Duodenal mucosa (tissue), 2 donors: ENCODE measurements around the gene PTPRA.

ENCODE experiments used
- H3K27ac ChIP-seq: one replicate; pipeline ENCODE4 v1.7.0; 2013; ENCODE audit warnings: low read depth, low read length
- H3K27me3 ChIP-seq, 2 donors: one replicate each; pipeline ENCODE4 v1.7.0; 2013; ENCODE audit warnings: low read length in 2 of 2, control low read depth in 1 of 2; ENCODE audit not compliant: insufficient read depth in 2 of 2, control insufficient read depth in 1 of 2
- H3K36me3 ChIP-seq, 2 donors: one replicate each; pipeline ENCODE4 v1.7.0; 2013; ENCODE audit warnings: low read length in 2 of 2, control low read depth in 1 of 2; ENCODE audit not compliant: insufficient read depth in 2 of 2, control insufficient read depth in 1 of 2
- H3K4me1 ChIP-seq, 2 donors: one replicate each; pipeline ENCODE4 v1.7.0; 2013; ENCODE audit warnings: low read length in 2 of 2, control low read depth in 1 of 2; ENCODE audit not compliant: insufficient read depth in 2 of 2, control insufficient read depth in 1 of 2
- H3K4me3 ChIP-seq, 2 donors: one replicate each; pipeline ENCODE4 v1.7.0; 2013; ENCODE audit warnings: low read length in 2 of 2, low read depth in 1 of 2
- H3K9ac ChIP-seq, 2 donors: one replicate each; pipeline ENCODE4 v1.7.0; 2013; ENCODE audit warnings: low read length in 2 of 2, low read depth in 1 of 2
- H3K9me3 ChIP-seq, 2 donors: one replicate each; pipeline ENCODE4 v1.7.0; 2013; ENCODE audit warnings: low read length in 2 of 2, control low read depth in 1 of 2; ENCODE audit not compliant: control insufficient read depth in 1 of 2

PTPRA gene

DNA sequence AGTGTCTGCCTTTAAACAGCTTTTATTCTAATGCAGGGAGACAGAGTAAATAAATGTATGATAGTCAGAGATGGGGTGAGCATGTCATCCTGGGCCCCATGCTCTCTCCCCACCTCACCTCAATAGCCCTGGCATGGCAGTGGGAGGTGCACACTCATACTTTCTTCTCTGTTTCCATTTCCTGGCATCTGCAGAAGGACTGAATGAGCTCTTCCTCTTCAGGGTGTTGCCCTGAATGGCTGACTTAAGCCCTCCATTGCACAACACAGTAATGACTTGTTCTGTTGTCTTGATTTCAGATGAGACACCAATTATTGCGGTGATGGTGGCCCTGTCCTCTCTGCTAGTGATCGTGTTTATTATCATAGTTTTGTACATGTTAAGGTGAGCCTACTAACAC, 113.2 kb downstream of the PTPRA start:
- H3K4me1 ChIP-seq = peaks cover 0 to 6% of the 10 kb centered on the region in 2 donors
- H3K36me3 ChIP-seq = peaks cover 37 to 51% of the 10 kb centered on the region in 2 donors
- H3K9me3 ChIP-seq = no peaks in the 10 kb centered on the region
- H3K4me3 ChIP-seq = no peak overlapping the region
- no peak overlapping the region for H3K9ac ChIP-seq
- H3K27me3 ChIP-seq = no peaks in the 10 kb centered on the region
- no peak overlapping the region for H3K27ac ChIP-seq

DNA sequence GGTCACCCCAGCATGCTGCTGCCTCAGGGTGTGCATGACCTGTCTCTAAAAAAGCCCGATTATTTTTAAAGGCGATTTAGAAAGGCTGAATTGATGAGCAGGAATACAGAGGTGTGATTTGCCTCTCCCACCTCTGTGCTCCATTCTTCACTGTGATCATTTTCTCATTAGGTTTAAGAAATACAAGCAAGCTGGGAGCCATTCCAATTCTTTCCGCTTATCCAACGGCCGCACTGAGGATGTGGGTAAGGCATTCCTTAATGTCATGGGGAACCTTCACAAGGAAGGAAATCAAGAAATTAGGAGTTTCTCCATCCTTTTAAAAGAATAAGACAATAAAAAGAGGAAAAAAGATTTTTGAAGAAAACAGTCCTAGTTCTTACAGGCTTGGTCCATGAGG, 114.6 kb downstream of the PTPRA start:
- Histone ChIP-seq H3K4me1 (peaks cover 0 to 6% of the 10 kb centered on the region in 2 donors), H3K36me3 (peaks cover 43 to 64% of the 10 kb centered on the region in 2 donors)

DNA sequence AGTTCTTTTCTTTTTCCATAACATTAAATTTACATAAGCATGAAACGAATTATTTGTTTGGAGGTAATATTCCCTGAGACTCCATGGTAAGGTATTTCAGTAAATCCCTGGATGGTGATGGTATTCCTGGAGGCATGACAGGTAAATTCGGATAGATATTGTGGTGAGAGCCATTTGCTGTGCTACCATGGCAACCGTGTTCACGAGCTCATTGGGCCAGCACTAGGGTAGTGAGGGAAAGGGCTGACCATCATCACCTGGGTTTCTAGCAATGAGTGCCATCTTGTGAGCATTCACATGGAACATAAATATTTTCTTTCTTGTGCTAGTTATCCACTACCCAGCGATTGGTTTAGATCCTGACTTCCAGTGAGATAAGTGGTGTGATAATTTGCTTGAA, 118.3 kb downstream of the PTPRA start:
- Histone ChIP-seq H3K9ac (no peak overlapping the region), H3K27ac (no peak overlapping the region), H3K27me3 (no peaks in the 10 kb centered on the region), H3K36me3 (peaks cover 47 to 78% of the 10 kb centered on the region in 2 donors), H3K9me3 (no peaks in the 10 kb centered on the region), H3K4me1 (no peaks in the 10 kb centered on the region), H3K4me3 (no peak overlapping the region)

More for the DNA sequence above, 114.6 kb downstream of the PTPRA start:
- no peaks in the 10 kb centered on the region for H3K27me3 ChIP-seq
- no peak overlapping the region for H3K27ac ChIP-seq
- no peaks in the 10 kb centered on the region for H3K9me3 ChIP-seq
- no peak overlapping the region for H3K4me3 ChIP-seq
- H3K9ac ChIP-seq = no peak overlapping the region

DNA sequence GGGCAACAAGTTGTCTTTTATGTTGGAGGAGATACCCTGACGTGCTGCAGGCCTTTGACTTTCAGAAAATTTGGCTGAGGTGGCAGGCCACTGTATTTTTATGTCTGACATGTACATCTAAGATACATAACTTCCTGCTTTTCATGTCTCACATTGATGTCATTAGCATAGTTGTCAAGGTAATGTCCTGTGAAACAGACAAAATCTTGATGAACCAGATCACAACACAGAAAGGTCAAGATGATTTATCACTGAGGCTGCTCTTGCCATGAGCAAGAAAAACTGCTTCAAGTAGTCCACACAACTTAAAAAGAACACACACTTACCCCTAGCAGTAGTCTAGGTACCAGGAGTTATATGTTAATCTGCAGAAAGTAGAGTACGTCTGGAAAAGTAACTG, 120.0 kb downstream of the PTPRA start:
- Histone ChIP-seq H3K4me3 (no peak overlapping the region), H3K4me1 (no peaks in the 10 kb centered on the region), H3K9ac (no peak overlapping the region), H3K9me3 (no peaks in the 10 kb centered on the region), H3K27ac (no peak overlapping the region), H3K36me3 (peaks cover 34 to 60% of the 10 kb centered on the region in 2 donors), H3K27me3 (no peaks in the 10 kb centered on the region)

DNA sequence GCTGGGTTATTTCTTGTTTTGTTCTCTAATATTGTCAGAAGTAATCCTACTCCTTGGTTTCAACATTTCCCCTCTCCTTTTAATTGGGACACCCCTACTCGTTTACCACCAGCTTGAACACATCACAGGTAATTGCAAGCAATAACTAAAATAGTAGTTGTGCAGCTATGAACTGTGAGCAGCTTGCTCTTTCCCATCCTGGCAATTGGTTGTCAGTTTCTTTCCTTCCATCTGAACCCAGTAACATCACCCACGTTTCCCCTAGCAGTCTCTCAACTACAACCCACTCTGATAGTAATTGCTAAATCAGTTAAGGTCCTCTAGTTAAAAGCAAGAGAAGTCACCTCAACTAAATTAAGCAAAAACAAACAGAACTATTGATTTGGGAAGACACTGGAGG, 122.5 kb downstream of the PTPRA start:
- Histone ChIP-seq H3K36me3 (peaks cover 21 to 36% of the 10 kb centered on the region in 2 donors), H3K27me3 (no peaks in the 10 kb centered on the region), H3K4me3 (no peak overlapping the region), H3K27ac (no peak overlapping the region), H3K4me1 (no peaks in the 10 kb centered on the region), H3K9me3 (no peaks in the 10 kb centered on the region), H3K9ac (no peak overlapping the region)

DNA sequence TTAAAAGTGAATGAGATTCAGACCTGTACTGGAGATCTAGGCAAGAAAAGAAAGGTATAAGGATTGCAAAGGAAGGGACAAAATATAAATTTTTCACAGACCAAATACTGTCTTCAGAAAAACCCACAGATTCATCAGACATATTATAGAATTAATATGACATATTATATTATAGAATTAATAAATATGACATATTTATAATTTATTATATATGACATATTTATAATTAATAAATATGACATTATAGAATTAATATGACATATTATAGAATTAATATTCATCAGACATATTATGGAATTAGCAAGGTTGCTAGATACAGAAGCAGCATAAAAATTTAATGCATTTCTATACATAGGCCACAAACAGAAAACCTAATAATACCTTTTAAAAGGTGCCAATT, 125.4 kb downstream of the PTPRA start:
- no peaks in the 10 kb centered on the region for H3K4me1 ChIP-seq
- no peak overlapping the region for H3K4me3 ChIP-seq
- H3K36me3 ChIP-seq = peaks cover 9 to 15% of the 10 kb centered on the region in 2 donors
- H3K9ac ChIP-seq = no peak overlapping the region
- no peaks in the 10 kb centered on the region for H3K9me3 ChIP-seq
- H3K27ac ChIP-seq = no peak overlapping the region
- H3K27me3 ChIP-seq = no peaks in the 10 kb centered on the region

DNA sequence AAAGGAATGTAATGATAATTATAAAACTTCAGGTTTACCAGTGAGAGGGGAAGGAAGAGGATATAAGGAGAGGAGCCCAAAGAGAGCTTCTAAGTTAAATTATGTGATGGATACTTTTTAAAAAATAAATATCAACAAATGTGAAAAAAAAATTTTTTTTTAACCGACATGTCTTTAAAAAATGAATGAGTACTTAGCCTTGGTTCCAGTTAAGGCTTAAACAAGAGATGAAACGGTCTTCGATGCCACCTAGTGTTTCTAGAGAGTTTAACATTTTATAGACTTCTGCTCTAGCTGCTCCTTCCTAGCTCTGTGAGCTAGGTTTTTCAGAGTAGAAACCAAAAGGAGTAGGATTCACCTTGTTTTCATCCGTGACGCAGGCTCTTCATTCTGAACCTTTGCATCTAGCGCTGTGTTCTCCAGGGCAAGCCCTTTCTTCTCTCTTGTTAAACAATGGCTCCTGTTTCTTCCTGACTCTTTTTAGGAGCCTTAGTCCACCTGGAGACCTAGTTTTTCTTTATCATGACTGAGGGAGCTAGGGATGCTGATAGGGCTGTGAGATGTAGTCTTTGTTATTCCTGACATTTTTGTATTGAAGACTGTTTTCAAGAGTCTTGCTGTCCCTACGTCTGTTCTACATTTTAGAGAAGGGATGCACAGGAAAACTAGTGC, 127.7 kb downstream of the PTPRA start:
- H3K27ac ChIP-seq = no peak overlapping the region
- H3K27me3 ChIP-seq = no peaks in the 10 kb centered on the region
- H3K9me3 ChIP-seq = no peaks in the 10 kb centered on the region
- H3K9ac ChIP-seq = no peak overlapping the region
- H3K36me3 ChIP-seq = peaks cover 7 to 10% of the 10 kb centered on the region in 2 donors
- H3K4me3 ChIP-seq = no peak overlapping the region
- H3K4me1 ChIP-seq = no peaks in the 10 kb centered on the region

DNA sequence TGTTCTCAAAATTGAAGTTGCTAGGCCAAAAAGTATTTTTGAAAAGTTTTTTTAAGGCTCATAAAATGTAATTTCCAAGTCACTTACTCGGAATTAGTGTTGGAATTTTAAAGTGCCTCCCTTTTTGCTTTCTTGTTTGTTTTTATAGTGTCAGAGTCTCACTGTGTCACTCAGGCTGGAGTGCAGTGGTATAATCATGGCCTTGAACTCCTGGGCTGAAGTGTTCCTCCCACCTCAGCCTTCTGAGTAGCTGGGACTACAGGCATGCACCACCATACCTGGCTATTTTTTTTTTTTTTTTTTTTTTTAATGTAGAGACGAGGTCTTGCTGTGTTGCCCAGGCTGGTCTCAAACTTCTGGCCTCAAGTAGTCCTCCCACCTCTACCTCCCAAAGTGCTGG, 130.1 kb downstream of the PTPRA start:
- Histone ChIP-seq H3K36me3 (peaks cover 17 to 26% of the 10 kb centered on the region in 2 donors), H3K27me3 (no peaks in the 10 kb centered on the region), H3K4me1 (no peaks in the 10 kb centered on the region), H3K9ac (no peak overlapping the region), H3K4me3 (no peak overlapping the region), H3K27ac (no peak overlapping the region), H3K9me3 (no peaks in the 10 kb centered on the region)

DNA sequence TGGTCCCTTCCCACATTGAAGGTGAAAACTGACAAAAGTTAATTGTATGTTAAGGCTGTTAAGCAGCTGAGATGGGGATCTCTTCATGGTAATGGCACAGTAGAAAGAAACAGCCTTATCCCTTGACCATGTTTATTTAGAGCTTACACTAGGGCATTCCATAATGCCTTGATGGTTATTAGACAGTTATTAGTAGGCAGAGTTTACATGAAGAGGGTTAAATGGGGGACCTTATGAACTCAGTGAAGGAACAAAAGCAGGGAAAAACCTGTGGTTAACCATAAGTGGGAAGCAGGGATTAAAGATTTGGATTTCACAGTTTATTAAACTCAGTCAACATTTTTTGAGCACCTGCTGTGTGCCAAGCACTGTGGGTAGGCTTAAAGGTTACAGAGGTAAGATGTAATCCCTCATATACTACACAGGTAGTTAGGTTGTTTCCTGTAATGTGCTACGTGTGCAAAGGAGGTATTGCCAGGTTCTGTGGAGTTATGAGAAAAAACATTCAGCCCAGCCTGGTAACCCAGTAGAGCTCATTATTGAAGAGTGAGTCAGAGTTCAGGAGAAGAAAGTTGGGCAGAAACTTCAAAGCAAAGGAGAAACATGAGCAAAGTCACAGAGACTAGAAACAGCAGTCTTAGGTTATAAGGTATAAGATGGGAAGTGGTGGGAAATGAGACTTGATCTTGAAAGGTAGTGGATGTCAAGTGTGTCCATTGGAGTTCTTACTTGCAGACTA, 137.9 kb downstream of the PTPRA start:
- no peak overlapping the region for H3K9ac ChIP-seq
- H3K36me3 ChIP-seq = peaks cover 26 to 43% of the 10 kb centered on the region in 2 donors
- H3K4me3 ChIP-seq = no peak overlapping the region
- no peaks in the 10 kb centered on the region for H3K4me1 ChIP-seq
- H3K27me3 ChIP-seq = no peaks in the 10 kb centered on the region
- no peak overlapping the region for H3K27ac ChIP-seq
- no peaks in the 10 kb centered on the region for H3K9me3 ChIP-seq

DNA sequence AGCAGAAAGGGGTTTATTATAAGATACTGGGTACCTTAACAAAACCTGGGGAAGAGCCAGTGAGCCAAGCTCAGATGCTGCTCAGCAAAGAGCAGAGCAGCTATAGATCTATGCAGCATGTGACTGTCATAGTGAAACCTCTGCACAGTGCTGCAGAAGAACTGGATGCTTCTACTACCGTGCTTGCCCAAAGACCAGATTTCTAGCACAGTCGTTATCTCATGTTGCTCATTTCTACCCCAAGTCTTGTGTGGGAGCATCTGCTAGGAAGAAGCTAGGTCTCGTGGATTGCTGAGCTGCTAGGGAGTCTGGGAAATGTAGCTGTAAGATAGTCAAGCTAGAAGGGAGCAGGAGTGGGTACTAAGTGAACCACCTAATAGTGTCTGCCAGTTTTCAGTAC, 138.5 kb downstream of the PTPRA start:
- Histone ChIP-seq H3K27me3 (no peaks in the 10 kb centered on the region), H3K4me1 (no peaks in the 10 kb centered on the region), H3K9me3 (no peaks in the 10 kb centered on the region), H3K9ac (no peak overlapping the region), H3K36me3 (peaks cover 21 to 40% of the 10 kb centered on the region in 2 donors), H3K4me3 (no peak overlapping the region), H3K27ac (no peak overlapping the region)
